Activated T-cell treated with anti-CD3 and anti-CD28 coated beads, Interleukin-2, amount 50 U/mL, for 4 hours (primary cell): Measurements from ENCODE around the gene EMC6. TPM values are rescaled to one million over a fixed set of nuclear protein-coding genes. Genes with fewer than 3 reads are reported as not detected.
"Not testable (repeated sequence)": the region's sequence is repeated elsewhere in the genome, so short reads cannot be mapped to it uniquely, and the experiment has no call there.

ENCODE experiments used
- ATAC-seq, 2 donors: fragments of 200-7000 bp; cut with Tn5 transposase; one replicate each; pipeline ENCODE4 v1.10.0; 2021
- DNase-seq: peaks from one replicate; pipeline ENCODE4 v3.0.0-alpha.2; 2020
- H3K27me3 Mint-ChIP-seq: one replicate; pipeline ENCODE4 v1.8.0; 2021; ENCODE audit warnings: low read depth, mixed read lengths
- H3K36me3 Mint-ChIP-seq: one replicate; pipeline ENCODE4 v1.8.0; 2022; ENCODE audit warnings: mixed read lengths; ENCODE audit not compliant: insufficient read depth
- H3K4me1 Mint-ChIP-seq: one replicate; pipeline ENCODE4 v1.8.0; 2021; ENCODE audit warnings: low read depth, mixed read lengths
- H3K4me3 Mint-ChIP-seq: one replicate; pipeline ENCODE4 v1.8.0; 2021; ENCODE audit warnings: mild to moderate bottlenecking, moderate library complexity, mixed read lengths
- H3K9me3 Mint-ChIP-seq: one replicate; pipeline ENCODE4 v1.8.0; 2021; ENCODE audit warnings: mixed read lengths
- total RNA-seq, 3 donors: library from RNA; stranded (reverse); gene quantifications; one replicate each; pipeline ENCODE4 v1.2.1, GENCODE V29; 2021

EMC6 gene
- total RNA-seq, 3 donors from 2014 or later, result 66.3 to 99.5 (median 98.0) TPM

DNA sequence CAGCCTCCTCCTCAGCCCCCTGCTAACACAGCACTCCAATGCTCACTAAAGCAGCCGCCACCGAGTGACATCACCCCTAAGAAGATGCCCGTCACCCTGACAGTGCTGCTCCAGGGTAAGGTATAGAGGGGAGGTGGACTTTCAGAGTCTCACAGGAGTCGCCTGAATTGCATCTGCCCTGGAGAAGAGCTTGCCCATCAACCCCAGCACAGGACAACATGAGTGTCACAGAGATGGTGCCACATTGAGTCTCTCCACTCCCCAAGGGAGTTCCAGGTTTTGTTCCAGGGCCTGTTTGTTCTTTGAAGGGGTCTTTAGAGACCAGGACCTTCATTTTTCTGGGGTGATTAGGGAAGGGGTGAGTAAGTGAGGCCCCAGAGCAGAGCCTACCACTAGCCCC lies 29.5 kb downstream of the EMC6 start:
- peaks cover 13% of the 10 kb centered on the region for H3K4me1 Mint-ChIP-seq
- H3K4me3 Mint-ChIP-seq, result no peak overlapping the region

GRCh38 chr17:3699951-3700350 lies 31.3 kb downstream of the EMC6 start:
- no peaks in the 10 kb centered on the region for H3K27me3 Mint-ChIP-seq
- H3K36me3 Mint-ChIP-seq, result peaks cover 4% of the 10 kb centered on the region
- ATAC-seq (no peak), DNase-seq (no peak)
- H3K4me3 Mint-ChIP-seq, result no peak overlapping the region
- H3K9me3 Mint-ChIP-seq, result peaks cover 3% of the 10 kb centered on the region
- no peaks in the 10 kb centered on the region for H3K4me1 Mint-ChIP-seq

More for the DNA sequence above, 29.5 kb downstream of the EMC6 start:
- Mint-ChIP-seq H3K9me3 (peaks cover 3% of the 10 kb centered on the region), H3K27me3 (no peaks in the 10 kb centered on the region), H3K36me3 (peaks cover 4% of the 10 kb centered on the region)
- ATAC-seq (no peak), DNase-seq (no peak)

DNA sequence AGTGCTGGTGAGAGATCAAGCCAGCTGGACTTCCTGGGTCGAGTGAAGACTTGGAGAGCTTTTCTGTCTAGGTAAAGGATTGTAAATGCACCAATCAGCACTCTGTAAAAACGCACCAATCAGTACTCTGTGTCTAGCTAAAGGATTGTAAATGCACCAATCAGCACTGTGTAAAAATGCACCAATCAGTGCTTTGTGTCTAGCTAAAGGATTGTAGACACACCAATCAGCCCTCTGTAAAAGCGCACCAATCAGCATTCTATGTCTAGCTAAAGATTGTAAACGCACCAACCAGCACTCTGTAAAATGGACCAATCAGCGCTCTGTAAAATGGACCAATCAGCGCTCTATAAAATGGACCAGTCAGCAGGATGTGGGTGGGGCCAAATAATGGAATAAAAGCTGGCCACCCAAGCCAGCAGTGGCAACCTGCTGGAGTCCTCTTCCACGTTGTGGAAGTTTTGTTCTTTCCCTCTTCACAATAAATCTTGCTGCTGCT lies 33.5 kb downstream of the EMC6 start:
- H3K27me3 Mint-ChIP-seq, H3K4me1 Mint-ChIP-seq, DNase-seq, H3K36me3 Mint-ChIP-seq, H3K9me3 Mint-ChIP-seq, H3K4me3 Mint-ChIP-seq: not testable (repeated sequence)
- peak in 1 of 2 donors; percentile 25 for ATAC-seq

- ATAC-seq, result no peak
- no peak overlapping the region for H3K4me3 Mint-ChIP-seq
- peaks cover 19% of the 10 kb centered on the region for H3K4me1 Mint-ChIP-seq
- H3K9me3 Mint-ChIP-seq, result peaks cover 3% of the 10 kb centered on the region
- DNase-seq, result no peak
- H3K27me3 Mint-ChIP-seq, result no peaks in the 10 kb centered on the region
- peaks cover 4% of the 10 kb centered on the region for H3K36me3 Mint-ChIP-seq
Observed at GRCh38 chr17:3704931-3705717, 36.5 kb downstream of the EMC6 start.

- H3K27me3 Mint-ChIP-seq, H3K4me3 Mint-ChIP-seq, H3K36me3 Mint-ChIP-seq, H3K9me3 Mint-ChIP-seq, DNase-seq, ATAC-seq: not testable (repeated sequence)
- H3K4me1 Mint-ChIP-seq, result peaks cover 21% of the 10 kb centered on the region
Observed at GRCh38 chr17:3705718-3705984, 37.0 kb downstream of the EMC6 start.

GRCh38 chr17:3708366-3708765 lies 39.8 kb downstream of the EMC6 start:
- Mint-ChIP-seq H3K9me3 (no peaks in the 10 kb centered on the region), H3K4me1 (peaks cover 44% of the 10 kb centered on the region), H3K27me3 (no peaks in the 10 kb centered on the region), H3K4me3 (no peak overlapping the region), H3K36me3 (peaks cover 6% of the 10 kb centered on the region)
- no peak for DNase-seq
- ATAC-seq, result no peak

GRCh38 chr17:3710951-3711383 lies 42.4 kb downstream of the EMC6 start:
- peaks cover 49% of the 10 kb centered on the region for H3K4me1 Mint-ChIP-seq
- H3K27me3 Mint-ChIP-seq, result no peaks in the 10 kb centered on the region
- peaks cover 15% of the 10 kb centered on the region for H3K36me3 Mint-ChIP-seq
- ATAC-seq (peak; percentile 99), DNase-seq (peak; percentile 63)
- peak overlapping the region; percentile 25 for H3K4me3 Mint-ChIP-seq
- H3K9me3 Mint-ChIP-seq, result no peaks in the 10 kb centered on the region

GRCh38 chr17:3712811-3713463 lies 44.3 kb downstream of the EMC6 start:
- Mint-ChIP-seq H3K36me3 (peaks cover 27% of the 10 kb centered on the region), H3K9me3 (no peaks in the 10 kb centered on the region), H3K27me3 (no peaks in the 10 kb centered on the region), H3K4me3 (no peak overlapping the region), H3K4me1 (peaks cover 50% of the 10 kb centered on the region)
- DNase-seq (no peak), ATAC-seq (peak; percentile 7 to 14)

DNA sequence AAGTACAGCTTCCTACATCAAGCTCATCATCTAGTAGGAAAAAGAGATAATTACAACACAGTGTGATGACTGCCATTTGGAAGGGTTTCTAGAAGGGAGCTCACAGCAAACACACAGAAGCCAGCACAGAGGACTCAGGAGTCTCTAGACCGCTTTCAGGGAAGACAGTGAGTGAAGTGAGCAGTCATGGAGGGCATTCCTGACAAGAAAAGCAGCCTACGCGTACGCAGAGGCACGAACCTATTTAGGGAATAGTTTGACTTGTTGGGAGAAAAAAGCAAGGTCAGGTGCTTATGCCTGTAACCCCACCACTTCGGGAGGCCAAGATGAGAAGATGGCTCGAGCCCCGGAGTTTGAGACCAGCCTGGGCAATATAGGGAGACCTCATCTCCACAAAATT lies 46.7 kb downstream of the EMC6 start:
- Mint-ChIP-seq H3K4me3 (no peak overlapping the region), H3K36me3 (peaks cover 35% of the 10 kb centered on the region), H3K9me3 (no peaks in the 10 kb centered on the region), H3K4me1 (peaks cover 44% of the 10 kb centered on the region), H3K27me3 (no peaks in the 10 kb centered on the region)
- ATAC-seq (no peak), DNase-seq (no peak)

DNA sequence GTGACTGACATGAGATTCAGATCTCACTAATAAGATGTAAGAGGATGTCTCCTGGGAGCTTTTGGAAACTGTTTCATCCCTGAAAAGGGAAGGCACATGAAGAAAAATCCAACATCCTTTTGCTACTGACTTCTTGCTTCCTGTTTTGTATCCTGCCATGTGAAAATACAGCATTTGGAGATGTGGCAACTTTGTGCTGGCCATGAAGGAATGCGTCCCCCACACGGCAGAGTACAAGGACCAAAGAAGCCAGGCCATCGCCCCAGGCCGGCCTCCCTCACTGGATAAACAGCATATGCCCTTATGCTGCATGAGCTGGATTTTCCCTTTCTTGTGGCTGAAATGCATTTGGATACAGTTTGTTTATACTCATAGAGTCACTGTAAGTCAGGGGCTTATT lies 49.6 kb downstream of the EMC6 start:
- ATAC-seq, result no peak
- H3K36me3 Mint-ChIP-seq, result peaks cover 35% of the 10 kb centered on the region
- no peak for DNase-seq
- H3K27me3 Mint-ChIP-seq, result no peaks in the 10 kb centered on the region
- H3K4me3 Mint-ChIP-seq, result no peak overlapping the region
- peaks cover 40% of the 10 kb centered on the region for H3K4me1 Mint-ChIP-seq
- H3K9me3 Mint-ChIP-seq, result no peaks in the 10 kb centered on the region

DNA sequence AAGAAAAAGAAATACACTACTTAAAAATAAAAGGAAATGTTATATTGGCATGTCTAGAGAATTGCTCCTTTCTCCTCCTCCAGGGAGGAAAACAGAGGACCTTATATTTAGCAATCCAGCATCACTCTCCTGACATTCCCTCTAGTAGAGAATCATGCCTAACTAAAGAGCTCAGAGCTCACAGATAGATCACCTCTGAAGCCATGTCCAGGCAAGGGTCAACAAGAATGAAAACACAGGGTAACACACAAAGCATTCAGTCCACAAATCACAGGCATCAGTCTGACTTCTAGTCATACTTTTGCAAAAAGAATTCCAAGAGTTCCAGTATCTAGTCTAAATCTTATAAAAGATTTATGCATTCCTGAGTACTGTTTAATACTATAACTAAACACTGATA lies 50.7 kb downstream of the EMC6 start:
- ATAC-seq (no peak), DNase-seq (no peak)
- Mint-ChIP-seq H3K36me3 (peaks cover 35% of the 10 kb centered on the region), H3K9me3 (no peaks in the 10 kb centered on the region), H3K4me3 (no peak overlapping the region), H3K27me3 (no peaks in the 10 kb centered on the region), H3K4me1 (peaks cover 38% of the 10 kb centered on the region)

Other genes with a start within 250 kb of the EMC6 start
- not detected for gene OR1E2, start 235.0 kb upstream of the EMC6 start, total RNA-seq
- not detected for gene SPATA22, start 197.0 kb upstream of the EMC6 start, total RNA-seq
- gene ASPA, start 192.8 kb upstream of the EMC6 start, total RNA-seq, result not detected
- under 1 TPM; 0.45 to 0.84 (median 0.73) TPM for gene TRPV3, start 111.0 kb upstream of the EMC6 start, total RNA-seq
- 1 to 10 TPM in 2 of 3 donors, under 1 TPM in 1; 0.96 to 1.4 (median 1.2) TPM for gene TRPV1, start 59.4 kb upstream of the EMC6 start, total RNA-seq
- 10 to 100 TPM in 2 of 3 donors, 1 to 10 TPM in 1; 9.1 to 14.7 (median 10.8) TPM for gene SHPK, start 32.6 kb upstream of the EMC6 start, total RNA-seq
- gene CTNS, start 32.1 kb upstream of the EMC6 start, total RNA-seq, result 10 to 100 TPM; 19.4 to 34.4 (median 21.5) TPM
- 10 to 100 TPM in 1 of 3 donors, 1 to 10 TPM in 2; 8.9 to 10.6 (median 9.2) TPM for gene TAX1BP3, start 234 bp upstream of the EMC6 start, total RNA-seq
- gene P2RX5, start 27.3 kb downstream of the EMC6 start, total RNA-seq, result 10 to 100 TPM; 29.5 to 53.5 (median 30.8) TPM
- 10 to 100 TPM in 2 of 3 donors, 1 to 10 TPM in 1; 7.3 to 12.2 (median 11.1) TPM for gene HASPIN, start 55.1 kb downstream of the EMC6 start, total RNA-seq
- 10 to 100 TPM; 15.0 to 20.6 (median 18.1) TPM for gene ITGAE, start 132.4 kb downstream of the EMC6 start, total RNA-seq
- gene NCBP3, start 177.4 kb downstream of the EMC6 start, total RNA-seq, result 10 to 100 TPM; 33.2 to 39.1 (median 36.4) TPM
- 1 to 10 TPM; 4.2 to 7.5 (median 7.4) TPM for gene CAMKK1, start 224.2 kb downstream of the EMC6 start, total RNA-seq
- gene P2RX1, start 247.7 kb downstream of the EMC6 start, total RNA-seq, result under 1 TPM; 0.13 to 0.52 (median 0.21) TPM